ENCODE data around the gene ZNF628. TPM values are rescaled to one million over a fixed set of nuclear protein-coding genes. Genes with fewer than 3 reads are reported as not detected.
A peak's percentile ranks its signal among the peaks of the same experiment; 100 is the strongest.

ZNF628 gene
- total RNA-seq, 4 donors from 2014 or later, result 1.7 to 6.4 (median 2.6) TPM

- ATAC-seq (ENCODE audit: low FRiP score) (no peak), DNase-seq (ENCODE audit: low spot score) (no peak)
- TF ChIP-seq, protein P1, sequence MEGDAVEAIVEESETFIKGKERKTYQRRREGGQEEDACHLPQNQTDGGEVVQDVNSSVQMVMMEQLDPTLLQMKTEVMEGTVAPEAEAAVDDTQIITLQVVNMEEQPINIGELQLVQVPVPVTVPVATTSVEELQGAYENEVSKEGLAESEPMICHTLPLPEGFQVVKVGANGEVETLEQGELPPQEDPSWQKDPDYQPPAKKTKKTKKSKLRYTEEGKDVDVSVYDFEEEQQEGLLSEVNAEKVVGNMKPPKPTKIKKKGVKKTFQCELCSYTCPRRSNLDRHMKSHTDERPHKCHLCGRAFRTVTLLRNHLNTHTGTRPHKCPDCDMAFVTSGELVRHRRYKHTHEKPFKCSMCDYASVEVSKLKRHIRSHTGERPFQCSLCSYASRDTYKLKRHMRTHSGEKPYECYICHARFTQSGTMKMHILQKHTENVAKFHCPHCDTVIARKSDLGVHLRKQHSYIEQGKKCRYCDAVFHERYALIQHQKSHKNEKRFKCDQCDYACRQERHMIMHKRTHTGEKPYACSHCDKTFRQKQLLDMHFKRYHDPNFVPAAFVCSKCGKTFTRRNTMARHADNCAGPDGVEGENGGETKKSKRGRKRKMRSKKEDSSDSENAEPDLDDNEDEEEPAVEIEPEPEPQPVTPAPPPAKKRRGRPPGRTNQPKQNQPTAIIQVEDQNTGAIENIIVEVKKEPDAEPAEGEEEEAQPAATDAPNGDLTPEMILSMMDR (IDR thresholded peaks at IDR 0.05), result no peak
These were observed 13.5 kb downstream of the ZNF628 start for GRCh38 chr19:55489711-55490477.

DNA sequence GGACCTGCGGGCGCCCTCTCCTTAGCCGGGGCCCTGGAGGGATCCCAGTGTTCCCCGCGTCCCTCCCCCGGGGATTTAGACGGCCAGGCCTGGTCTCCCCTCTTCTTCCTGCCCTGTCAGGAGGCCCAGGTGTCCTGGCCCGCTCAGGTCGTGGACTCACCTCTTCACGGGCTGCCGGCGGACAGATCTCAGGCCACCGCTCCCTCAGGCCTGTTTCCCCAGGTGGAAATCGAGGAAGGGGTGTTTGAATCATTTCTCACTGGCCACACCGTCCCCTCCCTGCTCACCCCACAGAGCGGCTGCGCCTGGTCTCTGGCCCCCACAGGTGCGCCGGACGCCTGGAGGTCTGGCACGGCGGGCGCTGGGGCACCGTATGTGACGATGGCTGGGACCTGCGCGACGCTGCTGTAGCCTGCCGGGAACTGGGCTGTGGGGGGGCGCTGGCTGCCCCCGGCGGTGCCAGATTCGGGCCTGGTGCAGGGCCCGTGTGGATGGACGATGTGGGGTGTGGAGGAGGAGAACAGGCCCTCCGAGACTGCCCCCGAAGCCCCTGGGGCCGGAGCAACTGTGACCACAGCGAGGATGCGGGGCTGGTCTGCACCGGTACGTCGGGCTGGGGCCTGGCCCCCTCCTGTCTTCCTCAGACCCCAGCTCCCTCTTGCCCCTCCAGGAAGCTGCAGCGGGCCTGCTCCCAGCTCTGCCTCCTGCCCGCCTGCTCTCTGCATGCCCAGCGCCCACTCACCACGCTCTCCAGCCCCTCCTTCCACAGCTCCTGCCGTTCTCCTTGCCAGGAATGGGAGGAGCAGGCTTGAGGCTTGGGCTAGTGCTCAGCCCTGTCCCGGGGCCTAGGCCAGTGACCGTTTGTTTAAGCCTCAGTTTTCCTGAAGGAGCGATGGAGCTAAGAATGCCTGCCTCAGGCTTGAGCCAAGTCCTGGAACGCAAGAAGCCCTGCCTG is 14.3 kb downstream of the ZNF628 start:
- no peak for ATAC-seq (ENCODE audit: low FRiP score)
- TF ChIP-seq, protein P1 (IDR thresholded peaks at IDR 0.05), result no peak
- no peak for DNase-seq (ENCODE audit: low spot score)

GRCh38 chr19:55491546-55492360 is 15.3 kb downstream of the ZNF628 start:
- DNase-seq (ENCODE audit: low spot score), result no peak
- ATAC-seq (ENCODE audit: low FRiP score), result peak; percentile 30
- TF ChIP-seq, protein P1 (IDR thresholded peaks at IDR 0.05), result no peak

- TF ChIP-seq, protein P1 (IDR thresholded peaks at IDR 0.05), result no peak
- DNase-seq (ENCODE audit: low spot score) (no peak), ATAC-seq (ENCODE audit: low FRiP score) (no peak)
These were observed 16.0 kb downstream of the ZNF628 start for GRCh38 chr19:55492362-55492944.

- ATAC-seq (ENCODE audit: low FRiP score), result no peak
- no peak for DNase-seq (ENCODE audit: low spot score)
These were observed 16.7 kb downstream of the ZNF628 start for GRCh38 chr19:55493052-55493644.

More at GRCh38 chr19:55493052-55493644, 16.7 kb downstream of the ZNF628 start:
- TF ChIP-seq, protein P1 (IDR thresholded peaks at IDR 0.05), result no peak
